Kidney epithelial cell (primary cell): ENCODE results near the gene ATP5MK. TPM values are rescaled to one million over a fixed set of nuclear protein-coding genes. Genes with fewer than 3 reads are reported as not detected.

Experiments
- DNase-seq: peaks from one replicate; pipeline ENCODE4 v3.0.0-alpha.2; 2010; ENCODE audit warnings: low read depth
- H3K27me3 ChIP-seq: 2 replicates; pipeline ENCODE4 v1.6.0; 2011; ENCODE audit warnings: low read length; ENCODE audit not compliant: control insufficient read depth, insufficient read depth
- H3K36me3 ChIP-seq: 2 replicates; pipeline ENCODE4 v1.5.1; 2011; ENCODE audit warnings: low read length; ENCODE audit not compliant: control insufficient read depth, insufficient read depth
- H3K4me3 ChIP-seq: 2 replicates; pipeline ENCODE4 v1.5.1; 2011; ENCODE audit warnings: low read depth, mild to moderate bottlenecking, control low read depth, low read length
- CTCF ChIP-seq: IDR thresholded peaks from 2 replicates; pipeline ENCODE4 v1.5.1; 2011; ENCODE audit warnings: mild to moderate bottlenecking, moderate library complexity, low read length, control low read depth, inconsistent platforms; ENCODE audit not compliant: insufficient read depth, poor library complexity, severe bottlenecking
- total RNA-seq: library from RNA; depleted of rRNA; stranded (reverse); fragments of >200 nt; gene quantifications from 2 replicates; pipeline ENCODE4 v1.2.3, GENCODE V29; 2015

ATP5MK gene
- total RNA-seq, 1 donor from 2014 or later = 433 TPM

- Histone ChIP-seq H3K4me3 (no peak overlapping the region), H3K36me3 (peaks cover 4% of the 10 kb centered on the region), H3K27me3 (no peaks in the 10 kb centered on the region)
- DNase-seq = peak; percentile 31
- peak; percentile 40 for TF ChIP-seq CTCF
These were observed 20.3 kb upstream of the ATP5MK start for GRCh38 chr10:103416436-103417147.

DNA sequence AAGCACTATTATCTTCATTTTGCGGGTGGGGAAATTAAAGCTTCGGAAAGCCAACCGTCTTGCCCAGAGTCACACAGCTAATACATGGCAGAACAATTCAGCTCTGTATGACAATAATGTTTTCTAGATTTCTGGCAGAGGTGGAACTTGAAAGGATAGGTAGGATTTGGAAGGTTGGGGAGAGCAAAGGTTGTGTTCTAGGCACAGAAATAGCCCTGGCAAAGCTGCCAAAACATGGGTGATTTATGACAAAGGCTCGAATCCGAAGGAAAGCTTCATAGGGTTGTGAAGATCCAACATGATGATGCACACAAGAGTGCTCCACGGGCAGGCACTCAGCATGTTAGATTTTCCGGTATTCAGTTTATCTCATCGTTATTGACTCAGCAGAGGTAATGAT lies 19.3 kb upstream of the ATP5MK start:
- peaks cover 4% of the 10 kb centered on the region for H3K36me3 ChIP-seq
- TF ChIP-seq CTCF = no peak
- no peak overlapping the region for H3K4me3 ChIP-seq
- no peak for DNase-seq
- no peaks in the 10 kb centered on the region for H3K27me3 ChIP-seq

DNA sequence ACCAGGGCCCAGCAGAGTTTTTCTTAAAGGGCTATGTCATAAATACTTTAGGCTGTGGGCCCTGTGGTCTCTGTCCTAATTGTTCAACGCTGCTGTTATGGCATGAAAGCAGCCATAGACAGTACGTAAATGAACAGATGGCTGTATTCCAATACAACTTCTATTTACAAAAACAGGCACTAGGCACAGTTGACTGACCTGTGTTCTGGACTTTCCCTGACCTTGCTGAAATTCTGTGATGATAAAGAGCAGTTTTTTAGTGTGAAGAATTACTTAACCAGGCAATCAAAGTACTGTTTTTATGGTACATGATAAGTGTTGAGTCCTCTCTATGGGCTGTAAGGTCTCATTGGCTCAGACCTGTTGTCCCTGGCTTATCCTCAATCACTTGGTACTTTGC lies 17.3 kb upstream of the ATP5MK start:
- TF ChIP-seq CTCF = no peak
- Histone ChIP-seq H3K36me3 (peaks cover 4% of the 10 kb centered on the region), H3K4me3 (no peak overlapping the region), H3K27me3 (no peaks in the 10 kb centered on the region)
- DNase-seq = no peak

DNA sequence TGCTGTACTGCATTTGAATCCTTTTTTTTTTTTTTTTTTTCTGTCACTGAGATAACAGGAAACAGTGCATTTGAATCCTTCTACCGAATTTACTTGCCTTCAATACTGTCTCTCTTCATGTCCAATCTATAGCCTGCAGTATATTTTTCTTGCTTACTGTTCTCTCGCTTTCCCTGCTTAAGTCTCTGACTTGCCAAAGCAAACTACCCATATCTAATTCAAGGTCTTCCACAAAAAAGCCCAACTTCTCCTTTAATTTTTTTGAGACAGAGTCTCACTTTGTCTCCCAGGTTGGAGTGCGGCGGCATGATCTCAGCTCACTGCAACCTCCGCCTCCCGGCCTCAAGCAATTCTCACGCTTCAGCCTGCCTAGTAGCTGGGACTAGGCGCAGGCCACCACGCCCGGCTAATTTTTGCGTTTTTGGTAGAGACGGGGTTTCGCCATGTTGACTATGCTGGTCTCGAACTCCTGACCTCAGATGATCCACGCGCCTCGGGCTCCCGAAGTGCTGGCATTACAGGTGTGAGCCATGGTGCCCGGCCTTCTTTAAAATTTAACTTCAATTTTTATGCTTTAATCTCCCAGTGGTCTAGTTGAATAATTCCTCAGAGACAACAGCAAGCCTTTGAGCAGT lies 1.0 kb upstream of the ATP5MK start:
- H3K4me3 ChIP-seq = peak overlapping the region; percentile 86
- no peak for TF ChIP-seq CTCF
- DNase-seq = no peak
- peaks cover 2% of the 10 kb centered on the region for H3K36me3 ChIP-seq
- no peaks in the 10 kb centered on the region for H3K27me3 ChIP-seq

- Histone ChIP-seq H3K27me3 (no peaks in the 10 kb centered on the region), H3K4me3 (peak overlapping the region; percentile 86), H3K36me3 (peaks cover 2% of the 10 kb centered on the region)
- TF ChIP-seq CTCF = no peak
- DNase-seq = no peak
These were observed 463 bp upstream of the ATP5MK start for GRCh38 chr10:103396789-103397087.

- no peak for TF ChIP-seq CTCF
- peaks cover 1% of the 10 kb centered on the region for H3K36me3 ChIP-seq
- DNase-seq = no peak
- peak overlapping the region; percentile 86 for H3K4me3 ChIP-seq
- no peaks in the 10 kb centered on the region for H3K27me3 ChIP-seq
These were observed 565 bp downstream of the ATP5MK start for GRCh38 chr10:103395754-103396066.
